Inflammatory macrophage treated with lipopolysaccharide for 1 hour (primary cell): ENCODE data around the gene PCSK6.

Experiments
- DNase-seq, 2 donors: peaks; one replicate each; pipeline ENCODE4 v3.0.0-alpha.2; 2020 to 2022

PCSK6 gene

DNA sequence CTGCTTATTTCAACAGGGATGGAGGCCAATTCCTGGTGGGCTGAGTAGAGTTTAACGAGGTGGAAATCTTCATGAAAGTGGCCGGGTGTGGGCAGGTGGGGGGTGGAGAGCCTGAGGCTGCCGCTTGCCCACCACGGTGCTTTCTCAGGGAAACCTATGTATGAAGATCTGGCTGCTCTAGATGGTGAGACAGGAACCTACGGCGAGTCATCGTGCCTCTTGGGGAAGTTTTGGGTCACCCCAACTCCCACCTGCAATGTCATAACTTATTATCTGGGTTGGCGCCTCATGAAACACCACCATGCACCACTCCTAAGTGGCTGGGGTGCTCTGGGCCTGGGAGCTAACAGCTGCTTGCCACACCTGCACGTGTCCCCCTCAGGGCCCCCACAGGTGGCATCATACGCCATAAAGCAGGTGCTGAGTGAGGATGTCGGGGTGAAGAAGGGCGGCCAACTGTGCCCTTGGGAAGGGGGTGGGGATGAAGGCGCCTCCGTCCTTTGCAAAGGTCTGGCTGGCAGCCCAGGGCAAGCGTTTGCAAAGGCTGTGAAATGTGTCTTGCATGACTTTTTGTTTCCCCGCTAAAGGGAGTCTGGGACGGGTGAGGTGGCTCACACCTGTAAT lies 166.5 kb downstream of the PCSK6 start:
- DNase-seq, result no peak

DNA sequence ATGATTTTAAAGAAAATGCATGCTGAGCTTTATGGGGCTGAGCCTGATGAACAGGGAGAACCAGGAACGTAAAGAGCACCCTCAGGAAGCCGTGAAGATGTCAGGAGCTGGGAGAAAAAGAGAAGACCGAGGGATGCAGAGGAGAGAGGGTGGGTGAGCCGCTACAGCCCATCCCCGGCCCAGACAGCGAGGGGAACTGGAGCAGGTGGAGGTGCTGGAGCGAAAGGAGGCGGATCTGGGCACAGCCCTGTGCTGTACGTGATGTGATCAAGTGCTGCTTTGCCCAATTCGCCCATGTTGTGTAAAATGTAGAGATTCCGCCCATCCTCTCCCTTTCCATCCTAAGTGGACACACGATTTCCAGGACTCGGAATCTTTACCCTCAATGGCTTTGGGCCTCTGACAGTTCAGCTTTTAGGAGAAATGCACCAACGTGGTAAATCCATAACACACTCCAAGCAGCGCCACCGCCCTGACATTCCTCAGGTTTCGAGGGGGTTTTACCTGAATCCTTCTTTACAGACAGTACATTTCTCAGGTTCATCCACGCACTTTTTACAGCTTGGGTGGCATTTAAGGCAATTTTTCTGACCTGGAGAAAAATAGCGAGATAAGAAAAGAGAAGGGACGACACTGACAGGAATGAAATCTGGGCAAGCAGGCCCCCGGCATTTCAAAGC lies 167.4 kb downstream of the PCSK6 start:
- no peak for DNase-seq

DNA sequence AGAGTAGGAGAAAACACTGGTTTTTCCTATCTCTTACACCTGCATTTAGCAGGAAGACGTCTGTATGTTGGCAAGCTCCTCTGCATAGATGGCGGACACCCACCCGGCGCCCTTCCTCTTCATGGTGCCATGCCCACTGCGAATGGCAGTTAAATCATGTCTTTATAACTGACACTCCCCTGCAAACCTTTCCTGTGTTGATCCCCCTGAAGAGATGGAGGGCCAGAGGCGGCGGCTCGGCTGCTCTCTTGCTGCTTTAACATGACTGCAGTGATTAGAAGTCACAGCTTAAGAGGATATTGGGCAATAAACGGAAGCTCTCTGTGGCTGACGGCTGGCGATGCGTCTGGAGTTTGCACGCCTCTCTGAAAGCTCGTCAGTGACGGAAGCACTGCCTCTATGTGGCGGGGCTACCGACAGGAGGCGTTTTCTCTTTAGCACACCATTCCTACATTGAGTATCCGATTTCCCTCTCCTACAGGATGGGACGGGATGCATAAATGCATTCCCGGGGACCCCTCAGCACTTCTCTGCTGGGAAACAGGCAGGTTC lies 168.9 kb downstream of the PCSK6 start:
- peak; percentile 74 to 79 for DNase-seq

DNA sequence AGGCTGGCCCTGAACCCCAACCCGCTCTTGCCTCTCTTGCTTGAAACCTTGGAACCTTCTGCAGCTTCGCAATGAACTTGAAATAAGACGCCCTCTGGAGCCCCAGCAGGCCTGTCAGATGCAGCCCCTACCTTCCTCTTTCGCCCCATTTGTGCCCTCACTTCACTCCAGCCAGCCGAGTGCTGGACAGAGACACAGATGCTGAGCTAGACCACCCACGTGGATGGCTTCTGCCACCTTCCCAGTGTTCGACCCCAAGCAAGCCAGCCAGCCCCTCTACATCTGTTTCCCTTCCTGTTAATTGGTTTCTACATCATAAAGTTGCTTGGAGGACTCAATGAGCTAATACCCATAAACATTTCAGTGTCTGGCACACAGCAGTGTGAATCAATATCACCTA lies 170.7 kb downstream of the PCSK6 start:
- DNase-seq, result no peak

DNA sequence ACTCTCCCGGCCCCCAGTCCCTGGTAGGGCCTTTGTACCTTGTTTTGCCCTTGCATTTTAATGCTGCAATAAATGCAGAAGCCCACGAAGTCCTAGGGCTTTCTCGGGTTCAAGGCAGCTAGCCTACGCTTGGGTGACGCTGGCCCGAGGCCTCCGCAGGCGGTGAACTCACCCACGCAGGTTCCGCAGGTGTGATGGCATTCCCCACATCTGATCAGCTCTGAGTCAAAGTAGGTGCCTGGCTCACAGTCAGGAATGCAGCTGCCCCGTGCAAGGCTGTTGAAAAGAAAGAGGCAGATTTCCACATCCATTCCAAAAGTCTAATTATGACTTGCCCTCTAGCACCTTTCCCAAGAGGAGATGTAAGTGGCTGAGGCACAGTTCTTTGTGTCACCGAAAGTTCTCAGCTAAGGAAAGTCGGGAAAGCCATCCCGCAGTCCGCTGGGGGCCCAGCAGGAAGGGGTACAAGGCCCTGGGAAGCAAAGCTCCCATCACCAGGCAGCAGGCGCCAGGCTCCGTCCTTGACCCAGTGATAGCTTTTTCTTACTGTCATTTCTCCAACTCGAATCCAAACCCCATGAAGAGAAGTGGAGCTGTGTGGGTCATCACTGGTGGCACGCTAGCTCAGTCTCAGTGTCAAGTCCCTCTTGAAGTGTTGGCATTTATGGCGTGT lies 171.2 kb downstream of the PCSK6 start:
- no peak for DNase-seq

DNA sequence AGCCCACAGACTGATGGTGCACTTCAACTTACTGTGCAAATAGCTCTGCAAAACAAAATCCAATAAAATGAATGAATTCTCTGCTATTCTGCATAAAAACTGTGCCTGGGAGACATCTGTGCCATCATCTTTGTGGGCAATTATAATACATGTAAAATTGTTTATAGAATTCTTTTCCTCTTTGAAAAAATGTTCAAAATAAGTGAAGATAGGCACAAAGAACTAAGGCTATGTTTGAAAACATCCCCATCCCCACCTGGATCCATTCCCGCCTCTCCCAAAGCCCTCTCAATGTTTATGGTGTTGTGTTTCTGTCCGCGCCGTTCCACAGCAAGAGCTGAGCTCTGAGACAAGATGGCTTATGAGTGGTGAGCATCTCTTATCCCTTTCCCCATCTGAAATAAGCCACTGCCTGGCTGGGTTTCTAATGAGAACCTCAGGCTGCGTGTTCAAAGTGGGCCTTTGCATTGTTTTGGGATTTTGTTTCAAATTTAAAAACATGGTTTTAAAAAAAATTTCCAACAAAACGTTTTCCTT lies 172.1 kb downstream of the PCSK6 start:
- DNase-seq, result no peak

DNA sequence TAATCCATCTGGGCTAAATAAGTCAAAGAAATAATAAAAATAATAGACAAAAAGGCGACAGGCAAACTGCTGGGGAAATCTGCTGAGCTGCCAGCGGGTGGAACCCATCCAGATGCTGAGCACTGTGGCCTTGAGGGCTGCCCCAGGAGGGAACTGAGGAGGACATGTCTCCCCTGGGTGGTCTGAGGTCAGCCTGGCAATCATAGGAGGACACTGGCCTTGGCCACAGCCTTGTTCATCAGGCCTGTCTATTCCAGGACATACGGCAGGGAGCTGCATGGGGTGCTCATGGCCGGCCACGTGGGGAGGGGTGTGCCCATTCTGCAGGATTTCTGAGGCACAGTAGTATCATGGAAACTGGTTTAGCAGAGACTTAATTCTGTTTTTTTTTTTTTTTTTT lies 173.0 kb downstream of the PCSK6 start:
- DNase-seq, result no peak

DNA sequence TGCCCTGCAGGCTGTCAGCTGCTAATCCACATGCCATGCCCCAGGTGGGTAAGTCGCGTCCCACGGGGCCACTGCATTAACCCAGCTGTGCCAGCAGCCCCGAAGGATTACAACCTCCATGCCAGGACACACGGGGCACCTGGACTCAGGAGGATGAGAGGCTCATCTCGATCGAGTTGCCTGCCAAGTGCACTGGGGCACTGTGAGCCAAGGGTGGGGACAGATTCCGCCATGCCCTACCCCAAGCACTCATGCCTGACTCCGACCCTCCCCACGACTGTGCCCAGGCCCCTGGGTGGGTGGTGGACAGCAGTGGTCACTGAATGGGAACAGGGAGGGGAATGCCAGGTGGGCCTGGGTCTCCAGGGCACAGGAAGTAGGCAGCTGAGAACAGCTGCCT lies 173.8 kb downstream of the PCSK6 start:
- no peak for DNase-seq

DNA sequence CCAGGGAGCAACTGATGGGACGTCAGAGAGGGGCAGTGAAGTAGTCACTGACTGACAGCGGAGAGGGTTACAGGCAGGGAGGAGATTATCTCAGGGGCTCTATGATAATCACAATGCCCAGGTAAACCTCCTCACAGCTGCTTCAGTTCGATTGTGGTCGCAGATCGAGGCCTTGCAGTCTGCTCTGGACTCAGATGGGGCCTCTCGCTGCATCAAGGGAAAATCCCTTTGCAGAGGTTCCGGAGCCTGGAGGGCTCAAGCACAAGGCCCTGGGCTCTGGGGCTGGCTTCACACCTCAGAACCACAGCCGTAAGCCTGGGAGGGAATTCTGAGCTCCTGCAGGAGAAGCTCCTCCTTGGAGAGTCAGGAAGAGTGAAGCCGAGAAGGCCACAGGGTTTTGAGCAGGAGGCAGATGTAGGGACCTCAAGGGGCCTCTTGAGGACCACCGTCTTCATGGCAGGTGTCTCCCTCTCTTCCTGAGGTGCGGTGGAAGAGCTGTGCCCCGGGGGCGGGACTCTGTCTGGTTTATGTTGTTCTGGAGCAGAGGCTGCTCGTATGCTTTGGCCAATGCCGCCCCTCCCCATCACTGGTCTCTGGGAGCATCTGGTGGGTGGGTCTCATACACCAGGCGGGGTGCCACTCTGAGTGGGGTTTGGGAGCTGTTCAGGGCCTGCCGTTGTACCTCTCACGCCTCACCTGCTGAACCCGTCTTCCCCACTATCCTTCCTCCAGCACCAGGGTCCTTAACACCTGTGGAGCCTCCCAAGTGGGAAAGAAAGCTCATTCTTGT lies 175.0 kb downstream of the PCSK6 start:
- no peak for DNase-seq

DNA sequence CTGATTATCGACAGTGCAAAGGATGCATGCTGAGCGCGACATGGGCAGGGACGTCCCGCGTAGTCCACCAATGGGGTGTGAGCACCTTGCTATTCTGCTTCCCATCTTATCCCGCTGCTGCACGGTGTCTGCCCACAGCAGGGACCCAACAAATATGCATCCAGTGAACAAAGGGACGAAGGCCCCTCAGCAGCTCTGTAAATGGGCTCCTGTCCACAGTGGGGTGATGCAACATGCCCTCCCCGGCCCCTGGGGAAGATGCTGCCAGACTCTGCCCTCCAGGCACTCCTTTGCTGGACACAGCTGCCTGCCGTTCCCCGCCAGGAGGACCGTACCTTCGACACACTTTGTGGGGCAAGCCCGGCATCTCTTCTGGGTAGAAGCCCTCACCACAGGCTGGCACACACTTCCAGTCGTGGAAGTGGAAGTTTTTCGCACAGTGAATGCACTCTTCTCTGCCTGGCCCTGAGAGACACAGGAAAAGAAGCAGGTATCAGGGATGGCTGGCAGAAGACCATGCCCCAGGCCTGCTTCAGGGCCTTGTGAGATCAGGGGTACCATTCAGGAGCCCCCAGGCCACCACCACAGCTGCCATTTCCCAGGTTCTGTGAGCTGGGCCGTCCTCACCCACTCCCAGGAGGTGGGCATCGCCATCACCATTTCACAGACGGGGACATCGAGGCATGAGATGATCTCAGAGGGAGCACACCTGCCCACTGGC lies 176.3 kb downstream of the PCSK6 start:
- no peak for DNase-seq

DNA sequence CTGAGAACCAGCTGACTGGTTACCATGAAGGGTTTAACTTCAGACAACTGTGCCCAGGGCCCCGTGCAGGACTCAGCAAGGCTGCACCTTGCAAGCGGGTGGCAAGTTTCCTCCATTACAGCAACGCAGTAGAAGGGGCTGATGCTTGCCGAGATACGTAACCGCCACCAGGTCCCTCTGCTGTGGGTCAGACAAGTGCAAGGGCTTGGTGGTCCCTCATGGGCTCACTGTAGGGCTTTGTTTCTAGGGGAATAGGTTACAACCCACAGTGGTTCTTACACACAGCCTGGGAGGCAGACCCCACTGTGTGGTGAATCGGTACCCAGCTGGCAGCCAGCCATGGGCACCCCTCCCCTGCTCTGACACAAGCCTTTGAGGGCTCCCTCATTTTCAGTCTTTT lies 179.0 kb downstream of the PCSK6 start:
- DNase-seq, result no peak

DNA sequence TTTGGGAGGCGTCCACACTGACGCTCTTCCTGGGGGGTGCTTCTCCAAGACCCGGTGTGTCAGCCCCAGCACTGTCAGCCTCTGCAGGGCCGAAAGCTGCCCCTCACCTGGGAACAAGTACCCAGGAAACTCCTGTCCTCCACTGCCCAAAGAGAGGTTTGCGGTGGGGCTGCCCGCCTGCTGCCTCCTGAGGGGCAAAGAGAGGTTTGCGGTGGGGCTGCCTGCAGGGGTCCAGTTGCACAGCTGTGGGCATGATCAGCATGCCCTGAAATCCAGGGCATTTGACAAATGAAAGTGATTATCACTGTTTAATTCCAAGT lies 179.4 kb downstream of the PCSK6 start:
- DNase-seq, result no peak

DNA sequence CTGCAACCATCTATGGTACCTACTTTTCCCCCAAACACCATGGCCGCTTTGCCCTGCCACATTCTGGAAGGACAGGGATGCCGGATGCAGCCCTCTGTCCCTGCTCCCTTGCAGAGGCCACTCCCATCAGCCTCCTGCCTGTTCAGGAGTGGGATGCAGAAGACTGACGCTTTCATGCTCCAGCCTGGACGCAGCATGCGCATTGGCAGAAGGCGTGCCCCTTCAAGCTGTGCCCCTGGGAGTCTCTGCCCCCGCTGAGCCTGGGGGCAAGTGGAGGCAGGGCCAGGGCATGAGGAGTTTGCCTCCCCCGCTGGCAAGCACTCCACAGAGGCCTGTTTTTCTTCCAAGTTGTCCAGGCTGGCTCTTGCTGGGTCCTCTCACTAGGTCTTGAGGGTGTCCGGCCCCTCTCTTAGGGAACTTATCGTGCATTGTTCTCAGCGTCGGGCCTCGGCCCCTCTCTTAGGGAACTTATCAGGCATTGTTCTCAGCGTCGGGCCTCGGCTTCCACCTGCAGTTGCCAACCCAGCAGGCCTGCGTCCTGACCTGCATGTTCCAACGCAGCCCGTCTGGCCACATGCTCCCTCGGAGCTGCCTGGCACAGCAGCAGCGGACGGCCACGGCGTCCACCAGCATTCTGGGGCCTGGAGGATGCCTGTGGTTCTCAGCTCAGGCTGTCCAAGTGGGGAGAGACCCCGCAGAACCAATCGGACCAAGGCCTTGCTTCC lies 179.9 kb downstream of the PCSK6 start:
- no peak for DNase-seq

DNA sequence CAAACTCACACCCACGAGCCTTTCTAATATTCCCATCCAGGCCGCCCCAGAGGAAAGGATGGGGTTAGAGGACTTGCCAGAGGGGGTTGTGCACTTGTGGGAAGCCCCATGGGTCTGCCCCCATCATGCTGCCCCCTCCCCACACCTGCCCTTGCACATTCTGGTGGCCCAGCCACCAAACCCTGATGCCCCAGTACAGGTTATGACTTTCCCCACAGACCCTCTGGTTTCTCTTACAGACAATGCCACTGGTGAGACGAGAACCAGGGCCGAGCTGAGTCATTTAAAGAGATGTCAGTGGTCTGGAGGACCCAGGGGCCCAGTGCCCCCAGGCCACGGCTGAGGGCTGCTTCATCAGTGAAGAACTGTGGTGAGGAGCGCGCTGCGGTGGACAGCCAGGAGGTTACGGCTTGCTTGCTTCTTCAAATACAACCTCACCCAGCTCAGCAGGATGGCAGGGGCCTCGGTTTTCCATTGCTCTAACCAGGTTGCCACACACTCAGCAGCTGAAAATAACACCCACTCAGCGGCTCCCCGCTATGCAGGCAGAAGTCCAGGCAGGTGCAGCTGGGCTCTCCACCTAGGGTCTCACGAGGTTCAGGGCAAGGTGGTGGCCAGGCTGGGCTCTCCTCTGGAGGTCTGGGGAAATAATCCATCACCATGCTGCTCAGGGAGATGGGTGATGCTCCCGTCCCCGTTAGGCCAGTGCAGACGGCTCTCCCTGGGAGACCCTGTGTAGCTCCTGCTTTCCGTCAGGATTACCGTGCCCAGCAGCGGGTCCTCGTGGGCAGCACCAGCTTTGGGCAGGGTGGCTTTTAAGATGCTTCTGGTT lies 180.7 kb downstream of the PCSK6 start:
- no peak for DNase-seq

DNA sequence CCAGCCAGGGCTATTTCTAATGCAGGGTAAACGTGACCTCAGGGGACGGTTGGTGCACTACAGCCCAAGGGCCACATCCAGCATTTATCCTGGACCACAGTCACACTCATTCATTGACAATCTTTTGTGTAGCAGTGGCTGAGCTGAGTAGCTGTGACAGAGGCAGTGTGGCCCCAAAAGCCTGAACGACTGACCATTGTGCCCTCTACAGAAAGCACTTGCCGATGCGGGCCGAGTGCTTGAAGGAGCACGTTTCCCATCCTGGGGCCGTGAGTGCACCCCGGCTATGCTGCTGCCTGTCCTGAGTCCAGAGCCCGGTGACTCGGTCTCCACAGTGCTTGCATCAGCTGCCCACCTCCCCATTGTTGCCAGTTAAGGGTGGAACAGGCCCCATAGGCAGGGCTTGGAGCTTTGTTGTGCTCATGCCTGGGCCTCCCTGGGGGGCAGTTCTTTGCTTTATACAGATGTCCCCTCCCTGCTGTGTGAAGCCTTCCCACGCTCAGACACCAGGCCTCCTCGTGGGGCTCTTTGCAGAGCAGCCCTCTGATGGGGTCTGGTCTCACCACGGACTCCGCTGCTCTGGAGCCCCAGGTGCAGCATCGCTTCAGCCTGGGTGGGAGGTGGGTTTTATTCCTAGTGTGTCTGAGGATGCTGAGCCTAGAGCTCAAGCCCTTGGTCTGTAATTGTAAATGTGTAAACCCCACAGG lies 181.5 kb downstream of the PCSK6 start:
- DNase-seq, result no peak

DNA sequence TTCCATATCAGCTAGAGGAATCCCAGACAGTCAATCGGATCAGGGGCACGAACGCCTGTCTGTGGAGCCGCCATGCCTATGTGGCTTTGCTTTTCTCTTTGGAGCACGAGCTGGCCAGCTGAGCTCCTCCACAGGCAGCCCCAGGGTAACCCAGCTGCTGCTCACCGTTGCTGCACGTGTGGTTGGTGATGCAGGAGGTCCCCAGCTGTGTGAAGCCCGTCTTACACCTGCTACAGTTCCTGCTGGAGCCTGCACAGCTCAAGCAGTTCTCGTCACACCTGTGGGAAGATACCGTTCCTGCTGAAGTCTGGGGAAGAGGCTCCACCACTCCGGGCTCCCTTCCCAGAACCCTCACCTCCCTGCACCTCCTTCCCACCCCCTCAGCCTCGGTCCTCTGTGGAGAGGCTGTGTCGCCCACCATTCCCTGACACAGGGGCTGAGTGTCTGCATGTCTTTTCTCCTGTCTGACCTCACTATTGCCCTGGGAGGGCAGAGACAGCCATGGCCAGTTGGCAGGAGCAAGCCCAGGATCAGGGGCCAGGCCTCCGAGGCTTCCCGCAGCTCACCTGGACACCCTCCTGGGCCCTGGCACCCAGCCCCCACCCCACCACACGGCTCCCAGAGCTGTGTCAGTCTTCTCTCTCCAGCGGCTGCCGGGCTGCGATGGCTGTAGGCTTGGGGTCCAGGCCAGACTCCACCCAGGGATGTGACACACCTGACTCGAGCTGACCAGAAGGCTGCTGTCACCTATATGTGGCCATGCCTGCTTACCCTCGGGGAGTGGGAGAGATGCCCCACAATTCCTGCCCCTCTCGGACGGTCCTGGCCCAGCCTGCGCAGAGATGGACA lies 182.2 kb downstream of the PCSK6 start:
- DNase-seq, result no peak

DNA sequence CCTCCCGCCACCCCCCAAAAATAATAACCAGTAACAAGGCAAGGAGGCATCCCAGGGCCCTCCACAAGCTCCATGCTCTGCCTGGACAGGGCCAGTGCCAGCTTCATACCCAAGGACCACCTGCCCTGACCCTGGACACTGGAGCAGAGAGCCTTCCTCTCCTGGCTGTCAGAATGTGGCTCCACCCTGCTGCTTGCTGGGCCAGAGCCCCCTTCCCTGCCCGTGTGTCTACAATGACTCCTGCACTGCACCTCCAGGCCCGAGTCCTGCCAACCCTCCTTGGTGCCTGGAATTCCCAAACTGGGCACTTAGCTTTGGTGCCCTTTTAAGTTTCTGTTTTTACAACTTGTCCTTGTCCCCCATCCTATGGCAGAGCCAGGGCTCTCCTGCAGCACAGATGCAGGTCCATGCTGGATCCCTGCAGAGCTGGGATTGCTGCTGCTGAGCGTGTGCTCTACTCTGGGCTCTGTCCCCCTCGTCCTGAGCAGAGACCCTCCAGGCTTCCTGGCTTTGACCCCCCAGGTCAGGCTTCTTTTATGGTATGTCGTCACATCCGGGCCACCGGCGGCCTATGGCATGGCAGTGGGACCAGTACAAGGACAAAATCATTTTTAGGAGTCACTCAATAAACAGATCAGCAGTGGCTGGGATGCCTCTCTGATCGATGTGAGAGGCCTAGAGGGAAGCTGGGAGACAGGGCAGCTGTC lies 183.0 kb downstream of the PCSK6 start:
- DNase-seq, result no peak

DNA sequence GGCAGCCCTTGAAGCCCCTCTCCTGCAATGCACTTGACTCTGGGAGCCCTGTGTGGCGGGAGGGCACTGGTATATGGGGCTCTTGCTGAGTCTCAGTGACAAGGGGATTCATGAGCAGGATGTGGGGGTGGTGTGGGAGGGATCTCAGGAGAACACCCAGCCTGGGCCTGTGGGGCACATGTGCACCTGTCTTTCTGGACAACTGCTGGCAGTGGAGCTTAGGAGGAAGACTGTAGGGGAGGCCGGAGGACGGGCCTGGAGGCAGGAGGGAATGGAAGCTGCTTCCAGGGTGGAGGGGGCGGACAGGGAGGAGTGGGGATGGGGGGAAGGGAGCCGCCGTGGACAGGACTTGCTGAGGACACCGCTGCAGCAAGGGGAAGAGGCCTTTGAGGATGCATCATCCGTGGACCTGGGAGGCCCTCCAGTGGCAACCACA lies 183.7 kb downstream of the PCSK6 start:
- DNase-seq, result no peak
